ENCODE results near the gene SRPK2. TPM values are rescaled to one million over a fixed set of nuclear protein-coding genes. Genes with fewer than 3 reads are reported as not detected.
"Not testable (repeated sequence)": the region's sequence is repeated elsewhere in the genome, so short reads cannot be mapped to it uniquely, and the experiment has no call there.

Gene SRPK2
- total RNA-seq, 4 donors from 2014 or later, result 33.0 to 47.4 (median 42.8) TPM

- Histone ChIP-seq H3K9me3 (peaks cover 0 to 3% (median 0%) of the 10 kb centered on the region in 4 donors), H3K27ac (replicated peaks in 1 of 4) (no peak overlapping the region), H3K27me3 (no peaks in the 10 kb centered on the region), H3K4me3 (peak overlapping the region in 2 of 4 donors; percentile 7 to 37), H3K4me1 (peaks cover 9 to 43% (median 32%) of the 10 kb centered on the region in 4 donors), H3K36me3 (no peaks in the 10 kb centered on the region)
- 63% methylated on average over 5 of the region's 5 CpGs for WGBS
- DNase-seq (ENCODE audit: extremely low spot score), result no peak
- TF ChIP-seq POLR2A (IDR thresholded peaks at IDR 0.05; ENCODE audit: low read depth), result no peak
- TF ChIP-seq EP300 (IDR thresholded peaks at IDR 0.05), result no peak
- no peak for TF ChIP-seq POLR2AphosphoS5 (IDR thresholded peaks at IDR 0.05)
- TF ChIP-seq CTCF (IDR thresholded peaks at IDR 0.05), result no peak
- intact Hi-C loops (cut with DNase I), result no loop called here
Measured at GRCh38 chr7:105304040-105304895, 84.5 kb downstream of the SRPK2 start.

GRCh38 chr7:105300587-105300986 is 88.1 kb downstream of the SRPK2 start:
- H3K9me3 ChIP-seq; H3K4me3 ChIP-seq; H3K27me3 ChIP-seq; H3K27ac ChIP-seq (replicated peaks in 1 of 4); intact Hi-C loops (cut with DNase I); H3K36me3 ChIP-seq; DNase-seq (ENCODE audit: extremely low spot score): not testable (repeated sequence)
- 94% methylated on average over 6 of the region's 6 CpGs for WGBS
- peaks cover 7 to 19% (median 15%) of the 10 kb centered on the region in 4 donors for H3K4me1 ChIP-seq

- H3K9me3 ChIP-seq, result no peaks in the 10 kb centered on the region
- no peak overlapping the region for H3K27ac ChIP-seq (replicated peaks in 1 of 4)
- intact Hi-C loops (cut with DNase I), result no loop called here
- H3K36me3 ChIP-seq, result no peaks in the 10 kb centered on the region
- DNase-seq (ENCODE audit: extremely low spot score), result no peak
- 91% methylated on average over 4 of the region's 4 CpGs for WGBS
- TF ChIP-seq POLR2A (IDR thresholded peaks at IDR 0.05; ENCODE audit: low read depth) (no peak), EP300 (IDR thresholded peaks at IDR 0.05) (no peak), CTCF (IDR thresholded peaks at IDR 0.05) (no peak), POLR2AphosphoS5 (IDR thresholded peaks at IDR 0.05) (no peak)
- no peak overlapping the region for H3K4me3 ChIP-seq
- no peaks in the 10 kb centered on the region for H3K27me3 ChIP-seq
- peaks cover 0 to 7% (median 5%) of the 10 kb centered on the region in 4 donors for H3K4me1 ChIP-seq
Measured at GRCh38 chr7:105298439-105298894, 90.3 kb downstream of the SRPK2 start.

- DNase-seq (ENCODE audit: extremely low spot score), result no peak
- 98% methylated on average over 2 of the region's 2 CpGs for WGBS
- Histone ChIP-seq H3K4me1 (peaks cover 0 to 7% (median 5%) of the 10 kb centered on the region in 4 donors), H3K27ac (replicated peaks in 1 of 4) (no peak overlapping the region), H3K9me3 (no peaks in the 10 kb centered on the region), H3K27me3 (no peaks in the 10 kb centered on the region), H3K36me3 (no peaks in the 10 kb centered on the region), H3K4me3 (no peak overlapping the region)
- no peak for TF ChIP-seq CTCF (IDR thresholded peaks at IDR 0.05)
- TF ChIP-seq POLR2AphosphoS5 (IDR thresholded peaks at IDR 0.05), result no peak
- no peak for TF ChIP-seq POLR2A (IDR thresholded peaks at IDR 0.05; ENCODE audit: low read depth)
- TF ChIP-seq EP300 (IDR thresholded peaks at IDR 0.05), result no peak
- intact Hi-C loops (cut with DNase I), result no loop called here
Measured at GRCh38 chr7:105297985-105298384, 90.7 kb downstream of the SRPK2 start.

GRCh38 chr7:105297309-105297708 is 91.4 kb downstream of the SRPK2 start:
- Histone ChIP-seq H3K9me3 (no peaks in the 10 kb centered on the region), H3K36me3 (no peaks in the 10 kb centered on the region), H3K27me3 (no peaks in the 10 kb centered on the region), H3K4me1 (peaks cover 0 to 7% (median 5%) of the 10 kb centered on the region in 4 donors), H3K4me3 (no peak overlapping the region), H3K27ac (replicated peaks in 1 of 4) (no peak overlapping the region)
- intact Hi-C loops (cut with DNase I), result no loop called here
- WGBS, result 95% methylated on average over 5 of the region's 5 CpGs
- no peak for TF ChIP-seq POLR2AphosphoS5 (IDR thresholded peaks at IDR 0.05)
- no peak for TF ChIP-seq CTCF (IDR thresholded peaks at IDR 0.05)
- no peak for TF ChIP-seq POLR2A (IDR thresholded peaks at IDR 0.05; ENCODE audit: low read depth)
- TF ChIP-seq EP300 (IDR thresholded peaks at IDR 0.05), result no peak
- DNase-seq (ENCODE audit: extremely low spot score), result no peak
